Keratinocyte (primary cell): Measurements from ENCODE around the gene NUMB.

Experiments
- EZH2 ChIP-seq: IDR thresholded peaks from one replicate; pipeline ENCODE4 v1.6.1; 2012; ENCODE audit warnings: inconsistent platforms, mild to moderate bottlenecking, low read length, moderate library complexity
- TF ChIP-seq, protein P1 (sequence below), 3 experiments: IDR thresholded peaks in 1 of 3; conservative IDR thresholded peaks in 1 of 3; optimal IDR thresholded peaks in 1 of 3; 2 replicates in 2 of 3; 3 replicates in 1 of 3; pipeline versions ENCODE3 to v1.5.1; 2011; ENCODE audit warnings: low read length in 3 of 3, mild to moderate bottlenecking in 3 of 3, moderate library complexity in 2 of 3, control low read depth in 1 of 3, inconsistent platforms in 1 of 3; ENCODE audit not compliant: insufficient read depth in 2 of 3; ENCODE audit errors: extremely low read depth in 1 of 3

- TF ChIP-seq, protein P1, sequence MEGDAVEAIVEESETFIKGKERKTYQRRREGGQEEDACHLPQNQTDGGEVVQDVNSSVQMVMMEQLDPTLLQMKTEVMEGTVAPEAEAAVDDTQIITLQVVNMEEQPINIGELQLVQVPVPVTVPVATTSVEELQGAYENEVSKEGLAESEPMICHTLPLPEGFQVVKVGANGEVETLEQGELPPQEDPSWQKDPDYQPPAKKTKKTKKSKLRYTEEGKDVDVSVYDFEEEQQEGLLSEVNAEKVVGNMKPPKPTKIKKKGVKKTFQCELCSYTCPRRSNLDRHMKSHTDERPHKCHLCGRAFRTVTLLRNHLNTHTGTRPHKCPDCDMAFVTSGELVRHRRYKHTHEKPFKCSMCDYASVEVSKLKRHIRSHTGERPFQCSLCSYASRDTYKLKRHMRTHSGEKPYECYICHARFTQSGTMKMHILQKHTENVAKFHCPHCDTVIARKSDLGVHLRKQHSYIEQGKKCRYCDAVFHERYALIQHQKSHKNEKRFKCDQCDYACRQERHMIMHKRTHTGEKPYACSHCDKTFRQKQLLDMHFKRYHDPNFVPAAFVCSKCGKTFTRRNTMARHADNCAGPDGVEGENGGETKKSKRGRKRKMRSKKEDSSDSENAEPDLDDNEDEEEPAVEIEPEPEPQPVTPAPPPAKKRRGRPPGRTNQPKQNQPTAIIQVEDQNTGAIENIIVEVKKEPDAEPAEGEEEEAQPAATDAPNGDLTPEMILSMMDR (optimal IDR thresholded peaks at IDR 0.05 in 1 of 3, IDR thresholded peaks at IDR 0.05 in 1 of 3, conservative IDR thresholded peaks at IDR 0.05 in 1 of 3; ENCODE audit: extremely low read depth in 1 of 3, insufficient read depth in 2 of 3, low read length in 3 of 3) = no peak
- no peak for TF ChIP-seq EZH2
Observed at GRCh38 chr14:73338551-73338950, 119.8 kb downstream of the NUMB start.
